ENCODE measurements around the gene USP46. TPM values are rescaled to one million over a fixed set of nuclear protein-coding genes. Genes with fewer than 3 reads are reported as not detected.

The USP46 gene
- total RNA-seq, 1 donor from 2014 or later: 44.6 TPM

GRCh38 chr4:52657292-52657617 lies 1.8 kb downstream of the USP46 start:
- DNase-seq (ENCODE audit: low read depth): no peak

- no peak for DNase-seq (ENCODE audit: low read depth)
Measured at GRCh38 chr4:52655506-52655905, 3.6 kb downstream of the USP46 start.

- DNase-seq (ENCODE audit: low read depth): no peak
Measured at GRCh38 chr4:52651996-52652672, 7.0 kb downstream of the USP46 start.

- DNase-seq (ENCODE audit: low read depth): no peak
Measured at GRCh38 chr4:52648836-52649235, 10.3 kb downstream of the USP46 start.

- DNase-seq (ENCODE audit: low read depth): no peak
Measured at GRCh38 chr4:52646741-52647140, 12.4 kb downstream of the USP46 start.

- DNase-seq (ENCODE audit: low read depth): no peak
Measured at GRCh38 chr4:52646096-52646495, 13.0 kb downstream of the USP46 start.

- no peak for DNase-seq (ENCODE audit: low read depth)
Measured at GRCh38 chr4:52645300-52645699, 13.8 kb downstream of the USP46 start.

GRCh38 chr4:52643785-52644244 lies 15.3 kb downstream of the USP46 start:
- DNase-seq (ENCODE audit: low read depth): peak; percentile 76

GRCh38 chr4:52643190-52643589 lies 15.9 kb downstream of the USP46 start:
- DNase-seq (ENCODE audit: low read depth): no peak

GRCh38 chr4:52641854-52642563 lies 17.1 kb downstream of the USP46 start:
- DNase-seq (ENCODE audit: low read depth): peak; percentile 64

GRCh38 chr4:52640808-52641565 lies 18.1 kb downstream of the USP46 start:
- DNase-seq (ENCODE audit: low read depth): no peak

GRCh38 chr4:52638717-52639116 lies 20.4 kb downstream of the USP46 start:
- no peak for DNase-seq (ENCODE audit: low read depth)

- no peak for DNase-seq (ENCODE audit: low read depth)
Measured at GRCh38 chr4:52637116-52637515, 22.0 kb downstream of the USP46 start.

GRCh38 chr4:52635560-52635959 lies 23.5 kb downstream of the USP46 start:
- no peak for DNase-seq (ENCODE audit: low read depth)

GRCh38 chr4:52635130-52635529 lies 24.0 kb downstream of the USP46 start:
- no peak for DNase-seq (ENCODE audit: low read depth)

GRCh38 chr4:52633846-52634245 lies 25.3 kb downstream of the USP46 start:
- DNase-seq (ENCODE audit: low read depth): no peak

GRCh38 chr4:52628974-52629373 lies 30.1 kb downstream of the USP46 start:
- DNase-seq (ENCODE audit: low read depth): no peak

- DNase-seq (ENCODE audit: low read depth): no peak
Measured at GRCh38 chr4:52628543-52628942, 30.6 kb downstream of the USP46 start.

- no peak for DNase-seq (ENCODE audit: low read depth)
Measured at GRCh38 chr4:52627876-52628275, 31.2 kb downstream of the USP46 start.

- no peak for DNase-seq (ENCODE audit: low read depth)
Measured at GRCh38 chr4:52625216-52625615, 33.9 kb downstream of the USP46 start.

- DNase-seq (ENCODE audit: low read depth): no peak
Measured at GRCh38 chr4:52622564-52622963, 36.5 kb downstream of the USP46 start.

- DNase-seq (ENCODE audit: low read depth): no peak
Measured at GRCh38 chr4:52621567-52621966, 37.5 kb downstream of the USP46 start.

- no peak for DNase-seq (ENCODE audit: low read depth)
Measured at GRCh38 chr4:52619591-52619931, 39.5 kb downstream of the USP46 start.

Measured in renal cortical epithelial cell (primary cell).